ENCODE results near the gene SEC16A.

DNA sequence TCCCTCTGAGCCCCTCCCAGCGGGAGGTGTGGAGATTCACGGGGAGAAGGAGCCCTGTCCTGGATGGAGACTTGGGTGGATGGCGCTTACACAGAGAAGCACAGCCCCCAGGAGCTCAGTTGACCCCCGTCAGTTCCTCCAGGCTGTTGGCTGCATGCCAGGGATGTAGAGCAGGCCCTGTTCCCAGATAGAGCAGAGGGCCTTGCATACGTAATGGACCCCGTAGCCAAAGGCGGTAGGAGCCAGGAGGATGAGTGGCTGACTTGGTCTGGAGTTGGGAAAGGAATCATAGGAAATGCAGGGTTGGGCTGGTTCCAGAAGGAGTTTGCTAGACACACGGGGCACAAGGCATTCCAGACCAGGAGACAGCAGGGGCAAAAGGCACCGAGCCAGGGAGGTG is 69.9 kb downstream of the SEC16A start:
- TF ChIP-seq, protein P1, sequence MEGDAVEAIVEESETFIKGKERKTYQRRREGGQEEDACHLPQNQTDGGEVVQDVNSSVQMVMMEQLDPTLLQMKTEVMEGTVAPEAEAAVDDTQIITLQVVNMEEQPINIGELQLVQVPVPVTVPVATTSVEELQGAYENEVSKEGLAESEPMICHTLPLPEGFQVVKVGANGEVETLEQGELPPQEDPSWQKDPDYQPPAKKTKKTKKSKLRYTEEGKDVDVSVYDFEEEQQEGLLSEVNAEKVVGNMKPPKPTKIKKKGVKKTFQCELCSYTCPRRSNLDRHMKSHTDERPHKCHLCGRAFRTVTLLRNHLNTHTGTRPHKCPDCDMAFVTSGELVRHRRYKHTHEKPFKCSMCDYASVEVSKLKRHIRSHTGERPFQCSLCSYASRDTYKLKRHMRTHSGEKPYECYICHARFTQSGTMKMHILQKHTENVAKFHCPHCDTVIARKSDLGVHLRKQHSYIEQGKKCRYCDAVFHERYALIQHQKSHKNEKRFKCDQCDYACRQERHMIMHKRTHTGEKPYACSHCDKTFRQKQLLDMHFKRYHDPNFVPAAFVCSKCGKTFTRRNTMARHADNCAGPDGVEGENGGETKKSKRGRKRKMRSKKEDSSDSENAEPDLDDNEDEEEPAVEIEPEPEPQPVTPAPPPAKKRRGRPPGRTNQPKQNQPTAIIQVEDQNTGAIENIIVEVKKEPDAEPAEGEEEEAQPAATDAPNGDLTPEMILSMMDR (IDR thresholded peaks at IDR 0.05; ENCODE audit: low read depth, low read length, missing input control): no peak
- no peak for TF ChIP-seq TAF1 (conservative IDR thresholded peaks at IDR 0.05)
- no peak for TF ChIP-seq JUND (IDR thresholded peaks at IDR 0.05)
- no peak for TF ChIP-seq YY1 (IDR thresholded peaks at IDR 0.05)
- TF ChIP-seq RAD21 (IDR thresholded peaks at IDR 0.05): no peak
- TF ChIP-seq, protein P2, sequence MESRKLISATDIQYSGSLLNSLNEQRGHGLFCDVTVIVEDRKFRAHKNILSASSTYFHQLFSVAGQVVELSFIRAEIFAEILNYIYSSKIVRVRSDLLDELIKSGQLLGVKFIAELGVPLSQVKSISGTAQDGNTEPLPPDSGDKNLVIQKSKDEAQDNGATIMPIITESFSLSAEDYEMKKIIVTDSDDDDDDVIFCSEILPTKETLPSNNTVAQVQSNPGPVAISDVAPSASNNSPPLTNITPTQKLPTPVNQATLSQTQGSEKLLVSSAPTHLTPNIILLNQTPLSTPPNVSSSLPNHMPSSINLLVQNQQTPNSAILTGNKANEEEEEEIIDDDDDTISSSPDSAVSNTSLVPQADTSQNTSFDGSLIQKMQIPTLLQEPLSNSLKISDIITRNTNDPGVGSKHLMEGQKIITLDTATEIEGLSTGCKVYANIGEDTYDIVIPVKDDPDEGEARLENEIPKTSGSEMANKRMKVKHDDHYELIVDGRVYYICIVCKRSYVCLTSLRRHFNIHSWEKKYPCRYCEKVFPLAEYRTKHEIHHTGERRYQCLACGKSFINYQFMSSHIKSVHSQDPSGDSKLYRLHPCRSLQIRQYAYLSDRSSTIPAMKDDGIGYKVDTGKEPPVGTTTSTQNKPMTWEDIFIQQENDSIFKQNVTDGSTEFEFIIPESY (IDR thresholded peaks at IDR 0.05): no peak
- TF ChIP-seq, protein P3, sequence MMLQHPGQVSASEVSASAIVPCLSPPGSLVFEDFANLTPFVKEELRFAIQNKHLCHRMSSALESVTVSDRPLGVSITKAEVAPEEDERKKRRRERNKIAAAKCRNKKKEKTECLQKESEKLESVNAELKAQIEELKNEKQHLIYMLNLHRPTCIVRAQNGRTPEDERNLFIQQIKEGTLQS (IDR thresholded peaks at IDR 0.05): no peak
- TF ChIP-seq, protein P4, sequence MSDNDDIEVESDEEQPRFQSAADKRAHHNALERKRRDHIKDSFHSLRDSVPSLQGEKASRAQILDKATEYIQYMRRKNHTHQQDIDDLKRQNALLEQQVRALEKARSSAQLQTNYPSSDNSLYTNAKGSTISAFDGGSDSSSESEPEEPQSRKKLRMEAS (IDR thresholded peaks at IDR 0.05): no peak
- no peak for TF ChIP-seq SP1 (IDR thresholded peaks at IDR 0.05)
- TF ChIP-seq FOXA1 (IDR thresholded peaks at IDR 0.05): no peak
- TF ChIP-seq EGR1 (IDR thresholded peaks at IDR 0.05; ENCODE audit: low read depth in 2 of 2): no peak

Data from liver (tissue), 3 donors.